Neural cell (in vitro differentiated cells): Measurements from ENCODE around the gene RNF25. TPM values are rescaled to one million over a fixed set of nuclear protein-coding genes. Genes with fewer than 3 reads are reported as not detected.

Source experiments
- H2AFZ ChIP-seq: fragments of 200-600, 300-800 bp; sonication (generic), shearing (Covaris generic); 2 replicates; pipeline ENCODE4 v1.6.0; 2014; ENCODE audit warnings: low read depth, mild to moderate bottlenecking, antibody characterized with exemption, low read length, moderate library complexity
- H3F3A ChIP-seq: fragments of 200-600 bp; shearing (Covaris generic); 2 replicates; pipeline ENCODE4 v1.6.1; 2016; ENCODE audit warnings: mild to moderate bottlenecking, moderate library complexity, mixed read lengths, antibody characterized with exemption, low read length; ENCODE audit not compliant: insufficient read depth, poor library complexity, severe bottlenecking
- H3K27ac ChIP-seq: fragments of 200-600, 300-800 bp; sonication (generic), shearing (Covaris generic); 2 replicates; pipeline ENCODE4 v1.5.1; 2014; ENCODE audit warnings: mild to moderate bottlenecking, low read length, moderate library complexity
- H3K27me3 ChIP-seq: fragments of 300-800, 200-600 bp; sonication (generic), shearing (Covaris generic); 2 replicates; pipeline ENCODE4 v1.6.0; 2014; ENCODE audit warnings: mild to moderate bottlenecking, low read depth, low read length, moderate library complexity; ENCODE audit not compliant: insufficient read depth
- H3K36me3 ChIP-seq: fragments of 300-800, 200-600 bp; sonication (generic), shearing (Covaris generic); 2 replicates; pipeline ENCODE4 v1.5.1; 2014; ENCODE audit warnings: mild to moderate bottlenecking, antibody characterized with exemption, low read length, moderate library complexity; ENCODE audit not compliant: insufficient read depth
- H3K4me2 ChIP-seq: fragments of 300-800, 200-600 bp; sonication (generic), shearing (Covaris generic); 2 replicates; pipeline ENCODE4 v1.6.0; 2014; ENCODE audit warnings: mild to moderate bottlenecking, low read length
- H3K4me3 ChIP-seq: fragments of 300-800, 200-600 bp; sonication (generic), shearing (Covaris generic); 2 replicates; pipeline ENCODE4 v1.5.1; 2014; ENCODE audit warnings: mild to moderate bottlenecking, low read length, moderate library complexity
- H3K79me2 ChIP-seq: fragments of 200-600 bp; shearing (Covaris generic); replicated peaks from 2 replicates; pipeline ENCODE4 v1.6.0; 2014; ENCODE audit warnings: mild to moderate bottlenecking, low read length, moderate library complexity; ENCODE audit not compliant: insufficient read depth
- H3K9ac ChIP-seq: fragments of 300-800, 200-600 bp; sonication (generic), shearing (Covaris generic); 2 replicates; pipeline ENCODE4 v1.6.1; 2016; ENCODE audit warnings: mild to moderate bottlenecking, low read length, mixed read lengths
- H3K9me2 ChIP-seq: fragments of 200-600 bp; shearing (Covaris generic); 2 replicates; pipeline ENCODE4 v1.6.1; 2016; ENCODE audit warnings: mild to moderate bottlenecking, low read length, mixed read lengths; ENCODE audit not compliant: insufficient read depth
- H3K9me3 ChIP-seq: fragments of 200-600, 300-800 bp; sonication (generic), shearing (Covaris generic); 2 replicates; pipeline ENCODE4 v1.6.1; 2016; ENCODE audit warnings: mild to moderate bottlenecking, mixed run types, low read length, moderate library complexity, mixed read lengths
- H4K20me1 ChIP-seq: fragments of 200-600 bp; shearing (Covaris generic); 2 replicates; pipeline ENCODE4 v1.6.1; 2016; ENCODE audit warnings: mild to moderate bottlenecking, mixed run types; ENCODE audit not compliant: insufficient read depth
- EP300 ChIP-seq: fragments of 450-650 bp; conservative IDR thresholded peaks from 2 replicates; pipeline ENCODE4 v1.6.1; 2014; ENCODE audit warnings: antibody characterized with exemption, mild to moderate bottlenecking, moderate library complexity; ENCODE audit not compliant: poor library complexity, severe bottlenecking
- EZH2 ChIP-seq: fragments of 200-600, 300-800 bp; shearing (Covaris generic), sonication (generic); IDR thresholded peaks from 2 replicates; pipeline ENCODE4 v1.6.1; 2014; ENCODE audit warnings: antibody characterized with exemption, low read length, borderline replicate concordance, mild to moderate bottlenecking; ENCODE audit not compliant: insufficient read depth, poor library complexity, severe bottlenecking
- MXI1 ChIP-seq: fragments of 450-650 bp; conservative IDR thresholded peaks from 2 replicates; pipeline ENCODE4 v1.6.1; 2014; ENCODE audit warnings: antibody characterized with exemption, mild to moderate bottlenecking; ENCODE audit not compliant: poor library complexity, severe bottlenecking
- POLR2AphosphoS5 ChIP-seq: IDR thresholded peaks from 2 replicates; pipeline ENCODE4 v1.6.1; 2012
- RAD21 ChIP-seq: fragments of 450-650 bp; conservative IDR thresholded peaks from 2 replicates; pipeline ENCODE4 v1.6.1; 2014; ENCODE audit warnings: antibody characterized with exemption, mild to moderate bottlenecking, moderate library complexity
- SMC3 ChIP-seq: fragments of 450-650 bp; conservative IDR thresholded peaks from 2 replicates; pipeline ENCODE4 v1.6.1; 2014; ENCODE audit warnings: antibody characterized with exemption, mild to moderate bottlenecking, moderate library complexity; ENCODE audit not compliant: poor library complexity
- TAF1 ChIP-seq: IDR thresholded peaks from 2 replicates; pipeline ENCODE4 v1.6.1; 2012; ENCODE audit warnings: low read depth
- polyA plus RNA-seq: library from polyadenylated mRNA; depleted of rRNA; stranded (reverse); fragments of >200 nt; gene quantifications from 2 replicates; pipeline ENCODE4 v1.2.3, GENCODE V29; 2014
- TF ChIP-seq, protein P1 (sequence below): fragments of 450-650 bp; IDR thresholded peaks from 2 replicates; pipeline ENCODE4 v1.5.1; 2014; ENCODE audit warnings: antibody characterized with exemption, mild to moderate bottlenecking, moderate library complexity; ENCODE audit not compliant: poor library complexity, severe bottlenecking
- TF ChIP-seq, protein P2 (sequence below): IDR thresholded peaks from 2 replicates; pipeline ENCODE4 v1.6.1; 2012; ENCODE audit warnings: borderline replicate concordance

RNF25 gene
- polyA plus RNA-seq, 1 donor from 2014 or later, result 86.0 TPM

DNA sequence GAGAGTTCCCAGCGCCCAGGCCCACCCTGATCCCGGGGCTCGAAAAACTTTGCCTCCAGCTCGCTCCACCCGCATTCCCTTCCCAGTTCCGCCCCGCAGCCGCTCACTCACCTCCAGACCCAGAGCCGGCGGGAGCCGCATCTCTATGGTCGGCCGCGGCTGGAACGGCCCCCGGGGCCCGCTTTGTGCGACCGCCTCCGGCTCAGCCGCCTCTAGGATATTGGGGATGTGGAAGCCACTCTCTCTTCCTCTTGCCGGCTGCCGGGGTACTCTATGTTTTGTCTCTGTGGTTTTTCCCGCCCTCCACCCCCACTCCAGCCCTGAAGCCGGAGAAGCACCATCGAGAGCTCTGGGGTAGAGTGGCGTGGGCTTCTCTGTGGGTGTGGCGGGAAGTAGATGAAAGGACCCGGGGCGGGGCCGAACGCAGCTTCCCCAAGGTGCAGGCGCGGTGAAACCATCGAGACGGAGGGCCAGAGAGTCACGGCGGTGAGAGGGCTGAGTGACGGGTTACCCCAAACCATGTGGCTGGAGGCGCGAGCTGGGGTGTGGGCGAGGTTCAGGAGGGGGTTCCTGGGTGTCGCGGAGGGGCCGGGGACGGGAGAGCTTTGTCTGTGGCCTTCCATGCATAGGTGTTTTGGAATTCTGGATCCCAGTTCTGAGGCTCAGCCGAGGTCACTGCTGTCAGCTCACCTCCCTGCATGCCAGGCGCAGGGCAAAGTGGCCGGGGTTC, 12.4 kb downstream of the RNF25 start, which contains the start of the genes BCS1L and ZNF142:
BCS1L (plus strand) TSS at position 426 of the 730 bp plus-strand sequence. CDS start 1,305 bp downstream, outside the sequence.
ZNF142 (minus strand) TSS at position 366 of the 730 bp plus-strand sequence. CDS start 3,194 bp downstream, outside the sequence.
- Histone ChIP-seq H3K4me2 (peak within 1 kb of the TSS; percentile 94), H3K9me2 (no peaks in the 10 kb centered on the region), H3K27me3 (no peaks in the 10 kb centered on the region), H3K79me2 (peaks cover 20% of the 10 kb centered on the region), H3K9me3 (no peaks in the 10 kb centered on the region), H3K9ac (peak within 1 kb of the TSS; percentile 83), H3K36me3 (no peaks in the 10 kb centered on the region), H3K27ac (peak within 1 kb of the TSS; percentile 74), H3F3A (no peaks in the 10 kb centered on the region), H3K4me3 (peak within 1 kb of the TSS; percentile 93), H2AFZ (peak within 1 kb of the TSS; percentile 95), H4K20me1 (no peaks in the 10 kb centered on the region)
- TF ChIP-seq EZH2 (no peak), EP300 (no peak), RAD21 (no peak), MXI1 (peak; percentile 90), SMC3 (no peak), POLR2AphosphoS5 (peak; percentile 71), TAF1 (peak; percentile 43)
- TF ChIP-seq, protein P1, sequence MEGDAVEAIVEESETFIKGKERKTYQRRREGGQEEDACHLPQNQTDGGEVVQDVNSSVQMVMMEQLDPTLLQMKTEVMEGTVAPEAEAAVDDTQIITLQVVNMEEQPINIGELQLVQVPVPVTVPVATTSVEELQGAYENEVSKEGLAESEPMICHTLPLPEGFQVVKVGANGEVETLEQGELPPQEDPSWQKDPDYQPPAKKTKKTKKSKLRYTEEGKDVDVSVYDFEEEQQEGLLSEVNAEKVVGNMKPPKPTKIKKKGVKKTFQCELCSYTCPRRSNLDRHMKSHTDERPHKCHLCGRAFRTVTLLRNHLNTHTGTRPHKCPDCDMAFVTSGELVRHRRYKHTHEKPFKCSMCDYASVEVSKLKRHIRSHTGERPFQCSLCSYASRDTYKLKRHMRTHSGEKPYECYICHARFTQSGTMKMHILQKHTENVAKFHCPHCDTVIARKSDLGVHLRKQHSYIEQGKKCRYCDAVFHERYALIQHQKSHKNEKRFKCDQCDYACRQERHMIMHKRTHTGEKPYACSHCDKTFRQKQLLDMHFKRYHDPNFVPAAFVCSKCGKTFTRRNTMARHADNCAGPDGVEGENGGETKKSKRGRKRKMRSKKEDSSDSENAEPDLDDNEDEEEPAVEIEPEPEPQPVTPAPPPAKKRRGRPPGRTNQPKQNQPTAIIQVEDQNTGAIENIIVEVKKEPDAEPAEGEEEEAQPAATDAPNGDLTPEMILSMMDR, result no peak
- TF ChIP-seq, protein P2, sequence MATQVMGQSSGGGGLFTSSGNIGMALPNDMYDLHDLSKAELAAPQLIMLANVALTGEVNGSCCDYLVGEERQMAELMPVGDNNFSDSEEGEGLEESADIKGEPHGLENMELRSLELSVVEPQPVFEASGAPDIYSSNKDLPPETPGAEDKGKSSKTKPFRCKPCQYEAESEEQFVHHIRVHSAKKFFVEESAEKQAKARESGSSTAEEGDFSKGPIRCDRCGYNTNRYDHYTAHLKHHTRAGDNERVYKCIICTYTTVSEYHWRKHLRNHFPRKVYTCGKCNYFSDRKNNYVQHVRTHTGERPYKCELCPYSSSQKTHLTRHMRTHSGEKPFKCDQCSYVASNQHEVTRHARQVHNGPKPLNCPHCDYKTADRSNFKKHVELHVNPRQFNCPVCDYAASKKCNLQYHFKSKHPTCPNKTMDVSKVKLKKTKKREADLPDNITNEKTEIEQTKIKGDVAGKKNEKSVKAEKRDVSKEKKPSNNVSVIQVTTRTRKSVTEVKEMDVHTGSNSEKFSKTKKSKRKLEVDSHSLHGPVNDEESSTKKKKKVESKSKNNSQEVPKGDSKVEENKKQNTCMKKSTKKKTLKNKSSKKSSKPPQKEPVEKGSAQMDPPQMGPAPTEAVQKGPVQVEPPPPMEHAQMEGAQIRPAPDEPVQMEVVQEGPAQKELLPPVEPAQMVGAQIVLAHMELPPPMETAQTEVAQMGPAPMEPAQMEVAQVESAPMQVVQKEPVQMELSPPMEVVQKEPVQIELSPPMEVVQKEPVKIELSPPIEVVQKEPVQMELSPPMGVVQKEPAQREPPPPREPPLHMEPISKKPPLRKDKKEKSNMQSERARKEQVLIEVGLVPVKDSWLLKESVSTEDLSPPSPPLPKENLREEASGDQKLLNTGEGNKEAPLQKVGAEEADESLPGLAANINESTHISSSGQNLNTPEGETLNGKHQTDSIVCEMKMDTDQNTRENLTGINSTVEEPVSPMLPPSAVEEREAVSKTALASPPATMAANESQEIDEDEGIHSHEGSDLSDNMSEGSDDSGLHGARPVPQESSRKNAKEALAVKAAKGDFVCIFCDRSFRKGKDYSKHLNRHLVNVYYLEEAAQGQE, result peak; percentile 46

DNA sequence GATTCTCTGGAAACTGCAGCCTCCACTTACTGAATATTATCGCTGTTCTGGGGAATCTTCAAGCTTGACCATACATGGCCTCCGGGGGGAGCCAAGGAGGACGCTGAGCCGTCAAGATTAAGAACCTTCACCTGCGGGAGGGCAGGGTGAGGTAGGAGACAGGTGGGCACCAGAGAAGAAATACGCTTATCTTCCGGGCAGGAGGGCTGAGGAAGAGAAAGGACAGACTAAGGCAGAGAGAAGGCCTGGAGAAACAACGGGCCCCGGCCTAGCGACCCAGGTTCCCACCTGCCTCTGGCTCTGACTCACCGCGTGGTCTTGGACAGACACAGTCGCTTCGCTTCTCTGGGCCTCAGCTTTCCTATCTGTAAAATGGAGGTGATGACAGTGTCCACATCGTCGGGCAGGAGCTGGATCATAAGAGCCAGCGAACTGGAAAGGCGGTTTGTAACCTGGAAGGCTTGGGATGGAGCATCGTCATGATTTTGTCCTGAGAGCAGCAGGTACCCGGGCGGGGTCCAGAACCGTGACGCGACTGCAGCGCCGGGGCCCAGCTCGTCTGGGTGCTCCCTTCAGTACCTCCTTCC, 13.0 kb downstream of the RNF25 start:
- no peaks in the 10 kb centered on the region for H4K20me1 ChIP-seq
- no peaks in the 10 kb centered on the region for H3K9me3 ChIP-seq
- no peaks in the 10 kb centered on the region for H3K9me2 ChIP-seq
- peak overlapping the region; percentile 93 for H3K4me3 ChIP-seq
- H3K27ac ChIP-seq, result peak overlapping the region; percentile 74
- H3K9ac ChIP-seq, result peak overlapping the region; percentile 83
- H2AFZ ChIP-seq, result peak overlapping the region; percentile 95
- no peaks in the 10 kb centered on the region for H3K27me3 ChIP-seq
- peak overlapping the region; percentile 78 for H3K4me2 ChIP-seq
- H3F3A ChIP-seq, result no peaks in the 10 kb centered on the region
- H3K79me2 ChIP-seq, result peaks cover 20% of the 10 kb centered on the region
- TF ChIP-seq, protein P1, result peak; percentile 54
- TF ChIP-seq SMC3 (peak; percentile 30), TAF1 (no peak), POLR2AphosphoS5 (no peak)
- H3K36me3 ChIP-seq, result no peaks in the 10 kb centered on the region
